ENCODE results near the gene PLXNB3. TPM values are rescaled to one million over a fixed set of nuclear protein-coding genes. Genes with fewer than 3 reads are reported as not detected.
"Not testable (repeated sequence)": the region's sequence is repeated elsewhere in the genome, so short reads cannot be mapped to it uniquely, and the experiment has no call there.

The PLXNB3 gene
- total RNA-seq, 1 donor from 2014 or later = 7.6 TPM

GRCh38 chrX:153731117-153731844, 32.8 kb upstream of the PLXNB3 start:
- intact Hi-C loops (cut with DNase I) = no loop called here
- DNase-seq (ENCODE audit: low spot score) = no peak

GRCh38 chrX:153731845-153732215, 32.2 kb upstream of the PLXNB3 start:
- intact Hi-C loops (cut with DNase I) = no loop called here
- DNase-seq (ENCODE audit: low spot score) = no peak

- intact Hi-C loops (cut with DNase I) = no loop called here
- peak; percentile 19 for DNase-seq (ENCODE audit: low spot score)
Measured at GRCh38 chrX:153732401-153732800, 31.6 kb upstream of the PLXNB3 start.

- intact Hi-C loops (cut with DNase I) = no loop called here
- DNase-seq (ENCODE audit: low spot score) = peak; percentile 68
Measured at GRCh38 chrX:153733651-153734240, 30.3 kb upstream of the PLXNB3 start.

- no peak for DNase-seq (ENCODE audit: low spot score)
- intact Hi-C loops (cut with DNase I) = no loop called here
Measured at GRCh38 chrX:153734871-153735270, 29.2 kb upstream of the PLXNB3 start.

GRCh38 chrX:153735274-153735673, 28.8 kb upstream of the PLXNB3 start:
- intact Hi-C loops (cut with DNase I) = no loop called here
- DNase-seq (ENCODE audit: low spot score) = no peak

- intact Hi-C loops (cut with DNase I) = no loop called here
- DNase-seq (ENCODE audit: low spot score) = no peak
Measured at GRCh38 chrX:153736071-153736820, 27.8 kb upstream of the PLXNB3 start.

- intact Hi-C loops (cut with DNase I) = no loop called here
- DNase-seq (ENCODE audit: low spot score) = no peak
Measured at GRCh38 chrX:153736871-153737441, 27.1 kb upstream of the PLXNB3 start.

GRCh38 chrX:153738056-153738605, 25.9 kb upstream of the PLXNB3 start:
- no peak for DNase-seq (ENCODE audit: low spot score)
- intact Hi-C loops (cut with DNase I) = no loop called here

GRCh38 chrX:153739754-153740486, 24.1 kb upstream of the PLXNB3 start:
- intact Hi-C loops (cut with DNase I) = no loop called here
- DNase-seq (ENCODE audit: low spot score) = no peak

GRCh38 chrX:153740631-153741222, 23.3 kb upstream of the PLXNB3 start:
- intact Hi-C loops (cut with DNase I) = no loop called here
- DNase-seq (ENCODE audit: low spot score) = no peak

GRCh38 chrX:153741446-153741845, 22.6 kb upstream of the PLXNB3 start:
- no peak for DNase-seq (ENCODE audit: low spot score)
- intact Hi-C loops (cut with DNase I) = no loop called here

- intact Hi-C loops (cut with DNase I); DNase-seq (ENCODE audit: low spot score): not testable (repeated sequence)
Measured at GRCh38 chrX:153742111-153742510, 21.9 kb upstream of the PLXNB3 start.

- intact Hi-C loops (cut with DNase I) = not testable (repeated sequence)
- DNase-seq (ENCODE audit: low spot score) = peak; percentile 70
Measured at GRCh38 chrX:153742796-153743467, 21.1 kb upstream of the PLXNB3 start.

GRCh38 chrX:153743468-153744209, 20.4 kb upstream of the PLXNB3 start:
- intact Hi-C loops (cut with DNase I); DNase-seq (ENCODE audit: low spot score): not testable (repeated sequence)

GRCh38 chrX:153744210-153745066, 19.6 kb upstream of the PLXNB3 start:
- intact Hi-C loops (cut with DNase I) = no loop called here
- DNase-seq (ENCODE audit: low spot score) = no peak

- DNase-seq (ENCODE audit: low spot score); intact Hi-C loops (cut with DNase I): not testable (repeated sequence)
Measured at GRCh38 chrX:153745067-153745433, 19.0 kb upstream of the PLXNB3 start.

Measured in cardiac septum (tissue), 1 donor.